BLaER1 (cell line): Measurements from ENCODE around the gene SLC12A7.

Source experiments
- H3K27ac ChIP-seq: shearing (Covaris generic); formaldehyde crosslinking; 2 replicates; pipeline ENCODE4 v1.8.1; 2022
- H3K27me3 ChIP-seq: shearing (Covaris generic); formaldehyde crosslinking; 2 replicates; pipeline ENCODE4 v1.8.1; 2022
- H3K36me3 ChIP-seq: shearing (Covaris generic); formaldehyde crosslinking; 2 replicates; pipeline ENCODE4 v1.8.1; 2022
- H3K4me1 ChIP-seq: shearing (Covaris generic); formaldehyde crosslinking; 2 replicates; pipeline ENCODE4 v1.8.1; 2022
- H3K4me2 ChIP-seq: shearing (Covaris generic); formaldehyde crosslinking; 2 replicates; pipeline ENCODE4 v1.8.1; 2022
- H3K4me3 ChIP-seq: shearing (Covaris generic); formaldehyde crosslinking; 2 replicates; pipeline ENCODE4 v1.8.1; 2022
- H3K9ac ChIP-seq: shearing (Covaris generic); formaldehyde crosslinking; 2 replicates; pipeline ENCODE4 v1.8.1; 2022
- H3K9me3 ChIP-seq: shearing (Covaris generic); formaldehyde crosslinking; 2 replicates; pipeline ENCODE4 v1.8.1; 2022
- H4K20me1 ChIP-seq: shearing (Covaris generic); formaldehyde crosslinking; 2 replicates; pipeline ENCODE4 v1.8.1; 2022
- Cebpa-rat ChIP-seq: shearing (Covaris generic); IDR thresholded peaks from 2 replicates; pipeline ENCODE4 v1.8.1; 2022

The SLC12A7 gene

GRCh38 chr5:1113332-1113690 is 1.4 kb upstream of the SLC12A7 start:
- peaks cover 78% of the 10 kb centered on the region for H3K27me3 ChIP-seq
- TF ChIP-seq Cebpa-rat: no peak

GRCh38 chr5:1112596-1113331 is 901 bp upstream of the SLC12A7 start:
- Histone ChIP-seq H3K9me3 (no peaks in the 10 kb centered on the region), H3K27me3 (peaks cover 80% of the 10 kb centered on the region), H3K9ac (no peak overlapping the region), H4K20me1 (peaks cover 82% of the 10 kb centered on the region), H3K27ac (no peak overlapping the region), H3K36me3 (peaks cover 16% of the 10 kb centered on the region; the same call in 1 of the 2 replicates), H3K4me3 (no peak overlapping the region; the same call in 1 of the 2 replicates), H3K4me2 (peak overlapping the region; percentile 75), H3K4me1 (peaks cover 95% of the 10 kb centered on the region)
- TF ChIP-seq Cebpa-rat: no peak

More at GRCh38 chr5:1113332-1113690, 1.4 kb upstream of the SLC12A7 start:
- Histone ChIP-seq H3K4me3 (no peak overlapping the region), H3K9ac (no peak overlapping the region), H3K4me1 (peaks cover 95% of the 10 kb centered on the region), H4K20me1 (peaks cover 82% of the 10 kb centered on the region), H3K36me3 (peaks cover 16% of the 10 kb centered on the region; the same call in 1 of the 2 replicates), H3K27ac (no peak overlapping the region), H3K4me2 (peak overlapping the region; percentile 75), H3K9me3 (no peaks in the 10 kb centered on the region)

GRCh38 chr5:1111241-1111726 is 579 bp downstream of the SLC12A7 start:
- H3K36me3 ChIP-seq: peaks cover 16% of the 10 kb centered on the region; the same call in 1 of the 2 replicates
- peak overlapping the region; percentile 78 for H3K27ac ChIP-seq
- no peak for TF ChIP-seq Cebpa-rat
- H3K4me3 ChIP-seq: peak overlapping the region; percentile 80
- H4K20me1 ChIP-seq: peaks cover 95% of the 10 kb centered on the region
- no peaks in the 10 kb centered on the region for H3K9me3 ChIP-seq
- H3K9ac ChIP-seq: peak overlapping the region; percentile 81
- peak overlapping the region; percentile 94 for H3K4me2 ChIP-seq
- H3K27me3 ChIP-seq: peaks cover 95% of the 10 kb centered on the region
- peaks cover 95% of the 10 kb centered on the region for H3K4me1 ChIP-seq

GRCh38 chr5:1110307-1111240 is 1.3 kb downstream of the SLC12A7 start:
- no peaks in the 10 kb centered on the region for H3K9me3 ChIP-seq
- peak overlapping the region; percentile 81 for H3K9ac ChIP-seq
- peaks cover 95% of the 10 kb centered on the region for H3K4me1 ChIP-seq
- H3K4me3 ChIP-seq: peak overlapping the region; percentile 80
- H4K20me1 ChIP-seq: peaks cover 95% of the 10 kb centered on the region
- H3K36me3 ChIP-seq: peaks cover 15% of the 10 kb centered on the region; the same call in 1 of the 2 replicates
- H3K4me2 ChIP-seq: peak overlapping the region; percentile 94
- peaks cover 96% of the 10 kb centered on the region for H3K27me3 ChIP-seq
- no peak for TF ChIP-seq Cebpa-rat
- H3K27ac ChIP-seq: peak overlapping the region; percentile 78; the same call in 1 of the 2 replicates

GRCh38 chr5:1109542-1110306 is 2.1 kb downstream of the SLC12A7 start:
- H3K36me3 ChIP-seq: peaks cover 7% of the 10 kb centered on the region; the same call in 1 of the 2 replicates
- H3K4me1 ChIP-seq: peaks cover 95% of the 10 kb centered on the region
- TF ChIP-seq Cebpa-rat: no peak
- H4K20me1 ChIP-seq: peaks cover 95% of the 10 kb centered on the region
- peaks cover 96% of the 10 kb centered on the region for H3K27me3 ChIP-seq
- H3K4me2 ChIP-seq: peak overlapping the region; percentile 94
- peak overlapping the region; percentile 80 for H3K4me3 ChIP-seq
- H3K9me3 ChIP-seq: no peaks in the 10 kb centered on the region
- H3K9ac ChIP-seq: peak overlapping the region; percentile 55; the same call in 1 of the 2 replicates
- H3K27ac ChIP-seq: no peak overlapping the region; the same call in 1 of the 2 replicates

- Histone ChIP-seq H3K4me3 (peak overlapping the region; percentile 80), H3K4me2 (peak overlapping the region; percentile 94), H3K27me3 (peaks cover 96% of the 10 kb centered on the region), H3K36me3 (0 out of 2 replicates have a peak, but pooled peaks cover 7% of the 10 kb centered on the region), H3K4me1 (peaks cover 95% of the 10 kb centered on the region), H3K27ac (peak overlapping the region; percentile 15; the same call in 1 of the 2 replicates), H3K9ac (peak overlapping the region; percentile 55), H3K9me3 (no peaks in the 10 kb centered on the region), H4K20me1 (peaks cover 95% of the 10 kb centered on the region)
- no peak for TF ChIP-seq Cebpa-rat
These were observed 3.0 kb downstream of the SLC12A7 start for GRCh38 chr5:1108865-1109174.

GRCh38 chr5:1108023-1108864 is 3.6 kb downstream of the SLC12A7 start:
- Histone ChIP-seq H3K36me3 (peaks cover 7% of the 10 kb centered on the region; the same call in 1 of the 2 replicates), H3K9ac (peak overlapping the region; percentile 55), H3K4me2 (peak overlapping the region; percentile 94), H3K9me3 (no peaks in the 10 kb centered on the region), H3K4me1 (peaks cover 95% of the 10 kb centered on the region), H3K27me3 (peaks cover 96% of the 10 kb centered on the region), H3K4me3 (peak overlapping the region; percentile 80), H4K20me1 (peaks cover 95% of the 10 kb centered on the region), H3K27ac (peak overlapping the region; percentile 15; the same call in 1 of the 2 replicates)
- TF ChIP-seq Cebpa-rat: no peak
